Neural cell (in vitro differentiated cells): ENCODE measurements around the gene CPVL.

Experiments used
- POLR2AphosphoS5 ChIP-seq: IDR thresholded peaks from 2 replicates; pipeline ENCODE4 v1.6.1; 2012
- SMC3 ChIP-seq: fragments of 450-650 bp; conservative IDR thresholded peaks from 2 replicates; pipeline ENCODE4 v1.6.1; 2014; ENCODE audit warnings: antibody characterized with exemption, mild to moderate bottlenecking, moderate library complexity; ENCODE audit not compliant: poor library complexity
- TF ChIP-seq, protein P1 (sequence below): fragments of 450-650 bp; IDR thresholded peaks from 2 replicates; pipeline ENCODE4 v1.5.1; 2014; ENCODE audit warnings: antibody characterized with exemption, mild to moderate bottlenecking, moderate library complexity; ENCODE audit not compliant: poor library complexity, severe bottlenecking

DNA sequence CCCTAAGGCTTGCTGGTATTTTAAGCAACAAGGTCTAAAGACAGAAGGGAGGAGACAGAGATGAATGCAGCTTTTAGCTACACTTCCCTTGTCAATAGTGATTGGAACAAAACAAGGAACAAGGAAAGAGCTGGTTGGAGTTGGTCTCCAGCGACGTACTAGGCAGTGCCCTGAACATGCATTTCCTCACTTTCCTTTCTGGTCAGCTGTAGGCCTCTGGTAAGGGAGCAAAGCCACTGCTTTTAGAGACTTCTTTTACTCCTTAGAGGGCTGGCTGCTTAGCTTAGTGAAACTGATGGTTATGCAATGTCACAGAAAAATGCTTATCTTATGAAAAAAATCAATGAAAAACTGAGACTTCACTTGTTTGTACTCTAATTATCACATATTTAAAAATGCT lies 112.8 kb downstream of the CPVL start:
- no peak for TF ChIP-seq SMC3
- TF ChIP-seq, protein P1, sequence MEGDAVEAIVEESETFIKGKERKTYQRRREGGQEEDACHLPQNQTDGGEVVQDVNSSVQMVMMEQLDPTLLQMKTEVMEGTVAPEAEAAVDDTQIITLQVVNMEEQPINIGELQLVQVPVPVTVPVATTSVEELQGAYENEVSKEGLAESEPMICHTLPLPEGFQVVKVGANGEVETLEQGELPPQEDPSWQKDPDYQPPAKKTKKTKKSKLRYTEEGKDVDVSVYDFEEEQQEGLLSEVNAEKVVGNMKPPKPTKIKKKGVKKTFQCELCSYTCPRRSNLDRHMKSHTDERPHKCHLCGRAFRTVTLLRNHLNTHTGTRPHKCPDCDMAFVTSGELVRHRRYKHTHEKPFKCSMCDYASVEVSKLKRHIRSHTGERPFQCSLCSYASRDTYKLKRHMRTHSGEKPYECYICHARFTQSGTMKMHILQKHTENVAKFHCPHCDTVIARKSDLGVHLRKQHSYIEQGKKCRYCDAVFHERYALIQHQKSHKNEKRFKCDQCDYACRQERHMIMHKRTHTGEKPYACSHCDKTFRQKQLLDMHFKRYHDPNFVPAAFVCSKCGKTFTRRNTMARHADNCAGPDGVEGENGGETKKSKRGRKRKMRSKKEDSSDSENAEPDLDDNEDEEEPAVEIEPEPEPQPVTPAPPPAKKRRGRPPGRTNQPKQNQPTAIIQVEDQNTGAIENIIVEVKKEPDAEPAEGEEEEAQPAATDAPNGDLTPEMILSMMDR = no peak
- TF ChIP-seq POLR2AphosphoS5 = no peak
